Activated CD4-positive, alpha-beta T cell treated with anti-CD3 and anti-CD28 coated beads, Interleukin-2, amount 10 ng/mL, durations not matched to agents 24 days and 14 days (primary cell): Measurements from ENCODE around the gene TADA2A. TPM values are rescaled to one million over a fixed set of nuclear protein-coding genes. Genes with fewer than 3 reads are reported as not detected.
"Not testable (repeated sequence)": the region's sequence is repeated elsewhere in the genome, so short reads cannot be mapped to it uniquely, and the experiment has no call there.

Source experiments
- DNase-seq: peaks from one replicate; pipeline ENCODE4 v3.0.0; 2022
- H3K27ac Mint-ChIP-seq: one replicate; pipeline ENCODE4 v1.8.0; 2022; ENCODE audit warnings: mild to moderate bottlenecking, mixed read lengths
- H3K27me3 Mint-ChIP-seq: one replicate; pipeline ENCODE4 v1.8.0; 2022; ENCODE audit warnings: mixed read lengths
- H3K36me3 Mint-ChIP-seq: one replicate; pipeline ENCODE4 v1.8.0; 2022; ENCODE audit warnings: low read depth, mild to moderate bottlenecking, mixed read lengths
- H3K4me1 Mint-ChIP-seq: one replicate; pipeline ENCODE4 v1.8.0; 2021; ENCODE audit warnings: mixed read lengths
- H3K4me3 Mint-ChIP-seq: one replicate; pipeline ENCODE4 v1.8.0; 2022; ENCODE audit warnings: mild to moderate bottlenecking, moderate library complexity, mixed read lengths
- H3K9me3 Mint-ChIP-seq: one replicate; pipeline ENCODE4 v1.8.0; 2021; ENCODE audit warnings: mixed read lengths
- intact Hi-C: fragments of 100-400 bp; cut with micrococcal nuclease; formaldehyde crosslinking; loops from one replicate; pipeline ENCODE4 v1.15.1; 2023
- total RNA-seq: library from RNA; stranded (reverse); gene quantifications from 2 replicates; pipeline ENCODE4 v1.2.3, GENCODE V29; 2022

Gene TADA2A
- total RNA-seq, 1 donor from 2014 or later, result 46.7 TPM

GRCh38 chr17:37384560-37385149 is 22.0 kb upstream of the TADA2A start:
- DNase-seq, result no peak
- H3K27ac Mint-ChIP-seq, result no peak overlapping the region
- no peaks in the 10 kb centered on the region for H3K27me3 Mint-ChIP-seq
- H3K36me3 Mint-ChIP-seq, result no peaks in the 10 kb centered on the region
- H3K4me3 Mint-ChIP-seq, result no peak overlapping the region
- H3K9me3 Mint-ChIP-seq, result no peaks in the 10 kb centered on the region
- intact Hi-C loops, result no loop called here
- H3K4me1 Mint-ChIP-seq, result no peaks in the 10 kb centered on the region

GRCh38 chr17:37385474-37385990 is 21.2 kb upstream of the TADA2A start:
- Mint-ChIP-seq H3K36me3 (no peaks in the 10 kb centered on the region), H3K4me1 (no peaks in the 10 kb centered on the region), H3K27me3 (no peaks in the 10 kb centered on the region), H3K27ac (no peak overlapping the region), H3K4me3 (no peak overlapping the region), H3K9me3 (no peaks in the 10 kb centered on the region)
- intact Hi-C loops, result no loop called here
- no peak for DNase-seq

GRCh38 chr17:37386462-37386861 is 20.2 kb upstream of the TADA2A start:
- no peak for DNase-seq
- no peaks in the 10 kb centered on the region for H3K27me3 Mint-ChIP-seq
- no peaks in the 10 kb centered on the region for H3K36me3 Mint-ChIP-seq
- peaks cover 3% of the 10 kb centered on the region for H3K4me1 Mint-ChIP-seq
- intact Hi-C loops, result no loop called here
- no peak overlapping the region for H3K27ac Mint-ChIP-seq
- H3K4me3 Mint-ChIP-seq, result no peak overlapping the region
- H3K9me3 Mint-ChIP-seq, result no peaks in the 10 kb centered on the region

- Mint-ChIP-seq H3K36me3 (no peaks in the 10 kb centered on the region), H3K4me3 (no peak overlapping the region), H3K27me3 (no peaks in the 10 kb centered on the region), H3K4me1 (peaks cover 17% of the 10 kb centered on the region), H3K9me3 (no peaks in the 10 kb centered on the region), H3K27ac (no peak overlapping the region)
- no peak for DNase-seq
- intact Hi-C loops, result no loop called here
Observed at GRCh38 chr17:37388266-37388665, 18.4 kb upstream of the TADA2A start.

- intact Hi-C loops, result no loop called here
- Mint-ChIP-seq H3K4me3 (no peak overlapping the region), H3K4me1 (peaks cover 17% of the 10 kb centered on the region), H3K27ac (no peak overlapping the region), H3K9me3 (no peaks in the 10 kb centered on the region), H3K27me3 (no peaks in the 10 kb centered on the region), H3K36me3 (no peaks in the 10 kb centered on the region)
- no peak for DNase-seq
Observed at GRCh38 chr17:37389160-37389559, 17.5 kb upstream of the TADA2A start.

- H3K27ac Mint-ChIP-seq, result no peak overlapping the region
- no peaks in the 10 kb centered on the region for H3K9me3 Mint-ChIP-seq
- no peaks in the 10 kb centered on the region for H3K36me3 Mint-ChIP-seq
- no peaks in the 10 kb centered on the region for H3K27me3 Mint-ChIP-seq
- DNase-seq, result no peak
- intact Hi-C loops, result no loop called here
- H3K4me3 Mint-ChIP-seq, result no peak overlapping the region
- peaks cover 17% of the 10 kb centered on the region for H3K4me1 Mint-ChIP-seq
Observed at GRCh38 chr17:37391146-37391545, 15.5 kb upstream of the TADA2A start.

- H3K4me1 Mint-ChIP-seq, result peaks cover 17% of the 10 kb centered on the region
- H3K36me3 Mint-ChIP-seq, result no peaks in the 10 kb centered on the region
- H3K9me3 Mint-ChIP-seq, result no peaks in the 10 kb centered on the region
- H3K27ac Mint-ChIP-seq, result peak overlapping the region; percentile 18
- intact Hi-C loops, result no loop called here
- H3K27me3 Mint-ChIP-seq, result no peaks in the 10 kb centered on the region
- no peak overlapping the region for H3K4me3 Mint-ChIP-seq
- DNase-seq, result no peak
Observed at GRCh38 chr17:37392024-37392590, 14.6 kb upstream of the TADA2A start.

- Mint-ChIP-seq H3K4me1 (peaks cover 19% of the 10 kb centered on the region), H3K4me3 (no peak overlapping the region), H3K27ac (no peak overlapping the region), H3K27me3 (no peaks in the 10 kb centered on the region), H3K9me3 (no peaks in the 10 kb centered on the region), H3K36me3 (no peaks in the 10 kb centered on the region)
- intact Hi-C loops, result no loop called here
- no peak for DNase-seq
Observed at GRCh38 chr17:37393352-37393751, 13.3 kb upstream of the TADA2A start.

GRCh38 chr17:37399265-37399803 is 7.4 kb upstream of the TADA2A start:
- Mint-ChIP-seq H3K4me1 (peaks cover 22% of the 10 kb centered on the region), H3K27ac (no peak overlapping the region), H3K4me3 (no peak overlapping the region), H3K27me3 (no peaks in the 10 kb centered on the region), H3K36me3 (peaks cover 12% of the 10 kb centered on the region), H3K9me3 (no peaks in the 10 kb centered on the region)
- DNase-seq, result no peak
- intact Hi-C loops, result no loop called here

GRCh38 chr17:37400505-37400904 is 6.2 kb upstream of the TADA2A start:
- H3K27me3 Mint-ChIP-seq, result no peaks in the 10 kb centered on the region
- intact Hi-C loops, result loop anchor here (10.0 kb wide), 1 partner anchor 444 kb away; no protein-coding TSS in a partner anchor
- no peak for DNase-seq
- H3K27ac Mint-ChIP-seq, result no peak overlapping the region
- no peak overlapping the region for H3K4me3 Mint-ChIP-seq
- peaks cover 20% of the 10 kb centered on the region for H3K36me3 Mint-ChIP-seq
- no peaks in the 10 kb centered on the region for H3K9me3 Mint-ChIP-seq
- H3K4me1 Mint-ChIP-seq, result peaks cover 32% of the 10 kb centered on the region

GRCh38 chr17:37405522-37405921 is 1.2 kb upstream of the TADA2A start:
- intact Hi-C loops, result loop anchor here (5.0 to 10.0 kb wide), 2 partner anchors 202 to 439 kb away; partner anchors contain the start of gene SYNRG
- not testable (repeated sequence) for DNase-seq, H3K9me3 Mint-ChIP-seq, H3K27me3 Mint-ChIP-seq
- H3K4me1 Mint-ChIP-seq, result peaks cover 50% of the 10 kb centered on the region
- H3K4me3 Mint-ChIP-seq, result peak overlapping the region; percentile 98
- peak overlapping the region; percentile 98 for H3K27ac Mint-ChIP-seq
- H3K36me3 Mint-ChIP-seq, result peaks cover 39% of the 10 kb centered on the region

- Mint-ChIP-seq H3K36me3 (peaks cover 44% of the 10 kb centered on the region), H3K4me3 (peak overlapping the region; percentile 98), H3K27me3 (no peaks in the 10 kb centered on the region), H3K9me3 (no peaks in the 10 kb centered on the region), H3K27ac (peak overlapping the region; percentile 98), H3K4me1 (peaks cover 50% of the 10 kb centered on the region)
- intact Hi-C loops, result loop anchor here (2.0 to 10.0 kb wide), 3 partner anchors 83 to 439 kb away; partner anchors contain the start of genes DUSP14 and SYNRG
- no peak for DNase-seq
Observed at GRCh38 chr17:37405955-37406634, 591 bp upstream of the TADA2A start.

GRCh38 chr17:37408145-37408479 is 1.4 kb downstream of the TADA2A start:
- Mint-ChIP-seq H3K4me3 (peak overlapping the region; percentile 96), H3K36me3 (peaks cover 49% of the 10 kb centered on the region), H3K4me1 (peaks cover 44% of the 10 kb centered on the region), H3K27ac (peak overlapping the region; percentile 98)
- not testable (repeated sequence) for H3K27me3 Mint-ChIP-seq, DNase-seq, H3K9me3 Mint-ChIP-seq
- intact Hi-C loops, result loop anchor here (5.0 to 10.0 kb wide), 2 partner anchors 199 to 437 kb away; partner anchors contain the start of gene SYNRG

GRCh38 chr17:37410357-37410756 is 3.7 kb downstream of the TADA2A start:
- no peak for DNase-seq
- Mint-ChIP-seq H3K4me1 (peaks cover 30% of the 10 kb centered on the region), H3K27me3 (no peaks in the 10 kb centered on the region), H3K4me3 (no peak overlapping the region), H3K36me3 (peaks cover 56% of the 10 kb centered on the region), H3K9me3 (no peaks in the 10 kb centered on the region), H3K27ac (no peak overlapping the region)
- intact Hi-C loops, result no loop called here
